MM.1S (cell line): ENCODE measurements around the gene NDUFB8.

Experiments used
- DNase-seq: peaks from one replicate; pipeline ENCODE4 v3.0.0-alpha.2; 2015
- H2AFZ ChIP-seq: fragments of 300-600 bp; sonication (generic); 2 replicates; pipeline ENCODE4 v1.6.0; 2016; ENCODE audit warnings: antibody characterized with exemption, low read length
- H3F3A ChIP-seq: fragments of 300-600 bp; sonication (generic); 2 replicates; pipeline ENCODE4 v1.6.1; 2016; ENCODE audit warnings: mild to moderate bottlenecking, antibody characterized with exemption, low read length, moderate library complexity, mixed read lengths; ENCODE audit not compliant: insufficient read depth
- H3K27ac ChIP-seq: fragments of 300-600 bp; sonication (generic); 2 replicates; pipeline ENCODE4 v1.5.1; 2016; ENCODE audit warnings: mild to moderate bottlenecking, low read length
- H3K27me3 ChIP-seq: fragments of 300-600 bp; sonication (generic); replicated peaks from 2 replicates; pipeline ENCODE4 v1.6.0; 2016; ENCODE audit warnings: low read length; ENCODE audit not compliant: insufficient read depth
- H3K36me3 ChIP-seq: fragments of 300-600 bp; sonication (generic); replicated peaks from 2 replicates; pipeline ENCODE4 v1.6.1; 2016; ENCODE audit warnings: mild to moderate bottlenecking, low read length, mixed read lengths; ENCODE audit not compliant: insufficient read depth
- H3K4me1 ChIP-seq: fragments of 300-600 bp; sonication (generic); 2 replicates; pipeline ENCODE4 v1.6.1; 2016; ENCODE audit warnings: low read length, mixed read lengths
- H3K4me2 ChIP-seq: fragments of 300-600 bp; sonication (generic); 2 replicates; pipeline ENCODE4 v1.6.0; 2016; ENCODE audit warnings: low read depth, low read length
- H3K4me3 ChIP-seq: fragments of 300-600 bp; sonication (generic); 2 replicates; pipeline ENCODE4 v1.5.1; 2016; ENCODE audit warnings: low read length, mixed read lengths
- H3K79me2 ChIP-seq: fragments of 300-600 bp; sonication (generic); 2 replicates; pipeline ENCODE4 v1.6.1; 2016; ENCODE audit warnings: mixed run types, low read length, mixed read lengths
- H3K9ac ChIP-seq: fragments of 300-600 bp; sonication (generic); 2 replicates; pipeline ENCODE4 v1.6.1; 2016; ENCODE audit warnings: low read length, mixed read lengths
- H3K9me2 ChIP-seq: fragments of 300-600 bp; sonication (generic); replicated peaks from 2 replicates; pipeline ENCODE4 v1.6.1; 2016; ENCODE audit warnings: mild to moderate bottlenecking, low read length, mixed read lengths; ENCODE audit not compliant: insufficient read depth
- H3K9me3 ChIP-seq: fragments of 300-600 bp; sonication (generic); replicated peaks from 2 replicates; pipeline ENCODE4 v1.6.1; 2016; ENCODE audit warnings: mild to moderate bottlenecking, low read length, mixed read lengths; ENCODE audit not compliant: insufficient read depth
- H4K20me1 ChIP-seq: fragments of 300-600 bp; sonication (generic); 2 replicates; pipeline ENCODE4 v1.6.1; 2016; ENCODE audit warnings: mild to moderate bottlenecking, low read length, moderate library complexity, mixed read lengths; ENCODE audit not compliant: insufficient read depth
- CTCF ChIP-seq: fragments of 300-600 bp; sonication (generic); IDR thresholded peaks from 2 replicates; pipeline ENCODE4 v1.5.1; 2016; ENCODE audit warnings: antibody characterized with exemption, low read length, mixed read lengths
- EZH2 ChIP-seq: fragments of 300-600 bp; sonication (generic); optimal IDR thresholded peaks from 2 replicates; pipeline ENCODE3; 2017; ENCODE audit warnings: low read depth, mild to moderate bottlenecking, antibody characterized with exemption, low read length, mixed read lengths
- EZH2phosphoT487 ChIP-seq: fragments of 300-600 bp; sonication (generic); IDR thresholded peaks from 2 replicates; pipeline ENCODE4 v1.6.1; 2018; ENCODE audit warnings: antibody characterized with exemption, low read length

NDUFB8 gene

GRCh38 chr10:100566561-100566960 lies 36.9 kb upstream of the NDUFB8 start:
- no peaks in the 10 kb centered on the region for H3K79me2 ChIP-seq
- H3K4me1 ChIP-seq = peaks cover 3% of the 10 kb centered on the region; the same call in 1 of the 2 replicates
- H3K4me3 ChIP-seq = no peak overlapping the region
- no peak overlapping the region for H3K9ac ChIP-seq
- no peaks in the 10 kb centered on the region for H3K9me3 ChIP-seq
- no peak overlapping the region for H3K4me2 ChIP-seq
- peaks cover 31% of the 10 kb centered on the region for H3K27me3 ChIP-seq
- TF ChIP-seq CTCF (no peak), EZH2 (no peak), EZH2phosphoT487 (no peak)
- no peak overlapping the region for H3K27ac ChIP-seq
- no peak overlapping the region for H2AFZ ChIP-seq
- H4K20me1 ChIP-seq = no peaks in the 10 kb centered on the region
- H3K36me3 ChIP-seq = no peaks in the 10 kb centered on the region
- H3K9me2 ChIP-seq = no peaks in the 10 kb centered on the region
- no peak for DNase-seq
- no peaks in the 10 kb centered on the region for H3F3A ChIP-seq

- Histone ChIP-seq H3K27ac (no peak overlapping the region), H3K4me3 (no peak overlapping the region), H3F3A (no peaks in the 10 kb centered on the region), H3K9me3 (no peaks in the 10 kb centered on the region), H3K4me1 (peaks cover 6% of the 10 kb centered on the region; the same call in 1 of the 2 replicates), H2AFZ (no peak overlapping the region), H3K4me2 (no peak overlapping the region), H3K9ac (no peak overlapping the region), H3K27me3 (peaks cover 30% of the 10 kb centered on the region), H3K36me3 (no peaks in the 10 kb centered on the region), H4K20me1 (no peaks in the 10 kb centered on the region), H3K79me2 (no peaks in the 10 kb centered on the region), H3K9me2 (no peaks in the 10 kb centered on the region)
- DNase-seq = no peak
- TF ChIP-seq EZH2 = no peak
- TF ChIP-seq EZH2phosphoT487 = no peak
- TF ChIP-seq CTCF = no peak
Measured at GRCh38 chr10:100565206-100565985, 35.7 kb upstream of the NDUFB8 start.

GRCh38 chr10:100562008-100562672 lies 32.5 kb upstream of the NDUFB8 start:
- H3F3A ChIP-seq = no peaks in the 10 kb centered on the region
- no peaks in the 10 kb centered on the region for H3K9me3 ChIP-seq
- H3K4me1 ChIP-seq = peaks cover 6% of the 10 kb centered on the region; the same call in 1 of the 2 replicates
- peak overlapping the region; percentile 22; the same call in 1 of the 2 replicates for H3K9ac ChIP-seq
- peak overlapping the region; percentile 56 for H3K4me2 ChIP-seq
- H3K79me2 ChIP-seq = no peaks in the 10 kb centered on the region
- TF ChIP-seq CTCF (peak; percentile 99), EZH2phosphoT487 (no peak), EZH2 (no peak)
- no peak overlapping the region for H3K27ac ChIP-seq
- H2AFZ ChIP-seq = no peak overlapping the region
- H3K36me3 ChIP-seq = no peaks in the 10 kb centered on the region
- H3K9me2 ChIP-seq = no peaks in the 10 kb centered on the region
- H3K4me3 ChIP-seq = 0 out of 2 replicates have a peak overlapping the region, but pooled peaks have one; percentile 9
- DNase-seq = peak; percentile 85
- peaks cover 10% of the 10 kb centered on the region; the same call in 1 of the 2 replicates for H3K27me3 ChIP-seq
- no peaks in the 10 kb centered on the region for H4K20me1 ChIP-seq
